HG03378 (cell line): Measurements from ENCODE around the gene TXNRD1.

Source experiments
- ATAC-seq: cut with Tn5 transposase; IDR thresholded peaks from one replicate; pipeline ENCODE4 v1.9.1; 2021; ENCODE audit warnings: mild to moderate bottlenecking, moderate library complexity; ENCODE audit not compliant: unreplicated experiment

TXNRD1 gene

DNA sequence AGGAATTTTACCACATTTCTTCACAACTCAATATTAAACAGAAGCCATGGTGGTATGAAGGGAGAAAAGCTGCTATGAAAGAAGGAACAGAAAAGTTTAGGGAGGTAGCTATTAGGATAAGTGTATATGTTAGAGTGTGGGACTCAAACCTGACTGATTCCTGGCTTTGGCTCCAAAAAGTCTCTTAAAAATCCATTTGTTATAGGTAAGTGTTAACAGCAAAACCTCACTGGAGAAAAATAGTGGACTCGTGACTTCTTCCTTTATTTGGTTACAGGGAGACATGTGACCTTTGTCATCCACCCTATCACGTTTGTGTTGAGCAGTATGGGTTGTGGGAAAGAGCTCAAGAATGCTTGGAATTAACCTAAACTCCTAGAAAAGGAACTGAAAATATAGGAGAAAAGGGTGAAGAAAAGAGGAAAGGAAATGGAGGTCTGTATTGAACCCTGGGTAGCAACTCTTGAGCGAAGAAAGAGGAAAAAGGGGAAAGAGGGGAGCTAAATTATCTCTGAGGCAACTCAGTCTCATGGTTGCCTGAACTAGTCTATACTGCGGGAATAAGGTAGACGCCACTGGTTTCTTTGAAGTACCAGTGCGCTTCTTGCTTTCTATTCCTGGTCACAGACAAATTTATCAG is 84.4 kb downstream of the TXNRD1 start:
- no peak for ATAC-seq

DNA sequence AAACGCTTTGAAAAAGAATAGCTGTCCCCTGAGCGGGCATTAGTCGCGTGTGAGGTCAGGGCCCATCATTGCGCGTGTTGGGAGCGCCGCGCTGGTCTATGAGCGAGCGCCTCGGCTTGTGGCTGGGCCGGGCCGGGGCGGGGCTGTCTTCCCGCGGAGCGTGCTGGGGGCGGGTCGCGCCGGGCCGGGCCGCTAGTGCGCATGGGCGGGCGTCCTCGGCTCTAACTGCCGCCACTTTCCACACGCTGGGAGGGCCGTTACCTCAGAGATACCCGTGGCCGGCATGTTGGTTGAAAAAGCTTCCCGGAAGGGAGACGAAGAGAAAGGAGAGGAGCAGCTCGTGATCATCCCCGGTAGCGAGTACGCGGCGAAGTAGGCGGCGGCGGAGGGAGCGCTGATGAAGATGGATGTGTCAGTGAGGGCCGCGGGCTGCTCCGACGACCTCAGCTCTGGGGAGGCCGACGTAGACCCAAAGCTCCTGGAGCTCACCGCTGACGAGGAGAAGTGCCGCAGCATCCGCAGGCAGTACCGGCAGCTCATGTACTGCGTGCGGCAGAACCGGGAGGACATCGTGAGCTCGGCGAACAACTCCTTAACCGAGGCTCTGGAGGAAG is 88.1 kb downstream of the TXNRD1 start, which contains the start of gene EID3:
TSS of gene EID3 (plus strand) at position 202 of the 614 bp plus-strand sequence. CDS start at position 398, 196 bp downstream.
- peak; percentile 67 for ATAC-seq

DNA sequence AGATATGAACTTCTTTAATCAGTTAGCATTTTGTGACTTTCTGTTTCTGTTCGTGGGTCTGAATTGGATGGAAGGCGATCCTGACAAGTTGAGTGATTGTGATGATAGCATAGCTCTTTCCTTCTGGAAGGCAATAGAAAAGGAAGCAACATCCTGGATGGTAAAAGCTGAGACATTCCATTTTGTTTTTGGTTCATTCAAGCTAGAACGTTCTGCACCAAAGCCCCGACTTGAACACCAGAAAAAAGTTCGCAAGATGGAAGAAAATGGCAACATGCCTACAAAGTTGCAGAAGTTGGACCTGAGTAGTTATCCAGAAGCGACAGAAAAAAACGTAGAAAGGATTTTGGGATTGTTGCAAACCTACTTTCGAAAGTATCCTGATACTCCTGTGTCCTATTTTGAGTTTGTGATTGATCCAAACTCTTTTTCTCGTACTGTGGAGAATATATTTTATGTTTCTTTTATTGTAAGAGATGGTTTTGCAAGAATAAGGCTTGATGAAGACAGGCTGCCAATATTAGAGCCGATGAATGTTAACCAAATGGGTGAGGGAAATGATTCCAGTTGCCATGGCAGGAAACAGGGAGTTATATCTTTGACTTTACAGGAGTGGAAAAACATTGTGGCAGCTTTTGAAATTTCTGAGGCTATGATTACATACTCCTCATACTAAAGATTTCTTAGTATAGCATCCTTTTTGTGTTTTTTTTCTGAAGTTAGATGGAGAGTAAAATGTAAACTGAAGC is 88.9 kb downstream of the TXNRD1 start:
- ATAC-seq = no peak

DNA sequence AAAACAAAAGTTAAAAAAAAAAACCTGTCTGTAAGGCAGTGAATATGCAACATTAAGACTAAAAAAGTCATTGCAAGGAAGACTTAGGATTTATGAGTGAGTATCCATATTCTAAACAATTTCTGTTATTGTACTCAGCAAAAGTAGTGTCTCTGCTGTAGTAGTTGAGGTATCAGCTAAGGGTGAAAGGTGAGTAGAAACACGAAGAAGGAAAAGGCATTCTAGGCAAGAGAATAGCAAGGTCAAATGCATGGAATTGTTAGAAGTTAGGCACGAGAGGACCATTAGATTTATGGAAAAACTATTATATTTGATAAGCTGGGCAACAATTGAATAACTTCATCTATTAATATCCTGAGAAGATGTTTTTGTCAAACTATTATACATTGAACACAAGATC is 89.8 kb downstream of the TXNRD1 start:
- ATAC-seq = no peak

DNA sequence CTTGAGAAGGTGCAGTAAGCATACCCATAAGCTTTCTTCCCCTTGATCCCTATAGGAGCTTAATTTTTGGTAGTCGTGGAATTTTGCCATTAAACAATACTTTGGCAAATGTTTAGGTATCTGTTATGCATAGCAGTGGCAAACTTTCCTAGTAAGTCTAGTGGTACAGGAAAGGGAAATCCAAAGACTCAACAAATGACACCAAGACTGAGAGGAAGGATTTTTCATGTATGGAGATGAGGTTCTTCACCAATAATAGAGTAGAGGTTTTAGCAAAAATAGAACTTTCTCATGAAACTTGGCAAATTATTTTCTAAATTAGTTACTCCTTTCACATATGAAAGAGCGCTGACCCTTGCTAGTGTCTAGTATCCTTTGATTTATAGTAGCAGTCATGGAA is 90.8 kb downstream of the TXNRD1 start:
- ATAC-seq = no peak

DNA sequence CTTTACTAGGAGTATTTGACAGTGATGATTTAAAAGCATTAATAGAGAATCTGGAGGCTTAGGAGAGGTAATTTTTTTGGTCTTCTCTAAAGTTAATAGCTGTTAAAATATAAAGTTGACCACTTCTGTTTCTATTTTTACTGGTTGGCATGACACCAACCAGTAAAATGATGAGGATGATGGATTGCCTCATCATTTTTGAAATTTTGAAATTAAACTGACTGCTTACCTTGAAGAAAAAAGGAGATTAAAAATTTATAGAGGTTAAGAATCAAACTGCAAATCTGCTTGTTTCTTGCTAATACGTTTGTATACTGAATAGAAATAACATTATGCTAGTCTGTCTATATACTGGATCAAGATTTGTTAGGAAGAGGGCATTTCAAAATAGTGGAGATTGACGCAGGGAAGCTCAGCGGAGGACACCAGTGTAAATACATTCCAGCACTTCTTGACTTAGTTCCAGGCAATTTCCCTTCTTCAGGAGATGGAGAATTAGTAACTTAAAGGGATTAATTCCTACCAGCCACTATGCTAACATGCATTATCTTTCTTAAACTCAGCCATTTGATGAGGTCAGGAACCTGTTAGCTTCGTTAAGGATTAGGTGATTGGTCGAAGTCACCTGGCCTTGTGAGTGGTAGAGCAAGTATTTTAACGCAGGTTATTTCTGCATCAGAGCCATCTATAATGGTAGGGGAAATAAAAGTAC is 91.5 kb downstream of the TXNRD1 start:
- no peak for ATAC-seq

DNA sequence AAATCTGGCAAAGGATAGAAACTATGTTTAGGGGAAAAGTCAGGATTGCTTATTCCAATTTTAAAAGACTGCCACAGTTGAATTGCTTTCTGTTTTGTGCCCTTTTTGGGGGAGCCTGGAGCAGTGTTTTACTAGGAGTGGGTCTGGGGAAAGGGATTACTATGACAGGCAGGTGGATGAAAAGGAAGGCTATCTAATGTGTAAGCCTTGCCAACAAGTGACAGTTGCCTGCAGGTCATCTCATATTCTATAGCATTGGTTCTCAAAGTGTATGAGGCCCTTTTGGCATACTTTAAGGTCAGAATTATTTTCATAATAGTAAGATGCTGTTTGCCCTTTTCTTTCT is 92.0 kb downstream of the TXNRD1 start:
- ATAC-seq = no peak

DNA sequence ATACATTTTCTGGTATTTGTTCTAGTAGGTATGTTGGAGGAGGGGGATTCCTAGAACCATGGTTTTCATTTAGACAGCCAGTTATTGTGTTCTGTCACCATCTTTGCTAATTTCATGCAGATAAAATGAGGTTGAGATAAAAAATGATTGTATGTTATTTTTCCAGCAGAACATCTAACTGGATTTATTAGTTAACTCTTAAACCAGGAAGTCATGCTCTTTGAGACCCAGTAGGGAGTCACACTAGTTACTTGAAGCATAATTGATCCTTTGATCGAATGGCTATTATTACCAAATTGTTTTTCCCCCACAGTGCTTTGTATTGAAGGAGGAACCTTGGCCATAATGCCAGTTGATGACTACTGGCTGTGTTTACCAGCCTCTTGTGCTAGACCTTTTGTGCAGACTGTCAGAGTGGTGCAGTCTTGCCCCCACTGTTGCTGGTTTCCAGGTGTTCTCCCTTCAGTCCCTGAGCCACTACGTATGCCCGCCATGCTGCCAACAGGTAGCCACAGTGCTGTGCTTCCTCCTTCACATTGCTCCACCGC is 93.9 kb downstream of the TXNRD1 start:
- ATAC-seq = no peak

DNA sequence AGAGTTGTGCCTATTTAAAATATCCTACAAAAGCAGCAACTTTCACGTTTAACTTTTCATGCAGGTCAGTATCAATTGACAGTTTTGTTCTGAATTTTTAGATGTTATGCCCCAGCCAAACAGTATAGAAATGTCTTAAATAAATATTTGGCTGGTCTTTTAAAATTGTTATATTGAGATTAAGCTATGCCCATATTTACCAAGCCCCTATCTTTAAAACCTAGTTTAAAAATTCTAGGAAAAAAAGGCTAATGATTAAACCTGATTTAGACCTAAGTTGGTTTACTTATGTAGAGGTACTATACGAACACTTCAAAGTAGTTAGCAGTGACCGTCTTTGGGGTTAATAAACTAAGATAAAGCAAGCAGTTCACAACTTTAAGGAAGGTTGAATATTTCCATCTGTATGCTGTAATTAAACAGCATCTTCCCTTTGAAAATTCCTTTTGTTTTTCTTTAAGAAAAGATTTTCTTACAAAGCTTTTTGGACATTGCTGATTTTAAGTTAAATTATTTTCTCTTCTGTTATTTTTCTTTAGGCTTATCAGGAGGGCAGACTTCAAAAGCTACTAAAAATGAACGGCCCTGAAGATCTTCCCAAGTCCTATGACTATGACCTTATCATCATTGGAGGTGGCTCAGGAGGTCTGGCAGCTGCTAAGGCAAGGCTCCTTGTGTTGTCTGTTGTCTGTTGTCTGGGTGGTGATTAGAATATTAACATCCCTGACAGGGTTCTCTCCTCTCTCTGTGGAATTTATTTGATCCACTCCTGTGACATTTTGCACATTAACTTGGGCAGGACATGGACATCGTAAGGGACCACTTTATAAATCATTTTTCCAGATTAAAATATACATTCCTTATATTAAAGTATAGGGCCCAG is 95.4 kb downstream of the TXNRD1 start:
- no peak for ATAC-seq

DNA sequence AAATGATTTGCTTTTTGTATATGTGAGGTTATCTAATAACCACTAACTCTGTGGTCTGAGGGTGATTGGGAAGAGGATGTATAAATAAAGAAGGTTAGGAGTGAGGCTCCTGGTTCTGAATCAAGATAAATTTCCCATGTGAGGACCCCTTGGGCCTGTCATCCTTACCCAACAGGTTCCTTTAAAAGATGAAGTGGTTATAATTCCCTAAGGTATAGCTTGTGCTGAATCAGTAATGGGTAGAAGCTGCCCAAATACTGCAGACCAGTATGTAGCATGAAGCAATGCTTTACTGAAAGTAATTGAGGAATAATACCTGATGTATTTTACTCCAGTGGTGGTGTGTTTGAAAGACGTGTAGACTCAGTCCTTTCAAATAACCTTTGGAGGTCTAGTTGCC is 96.6 kb downstream of the TXNRD1 start:
- ATAC-seq = no peak

DNA sequence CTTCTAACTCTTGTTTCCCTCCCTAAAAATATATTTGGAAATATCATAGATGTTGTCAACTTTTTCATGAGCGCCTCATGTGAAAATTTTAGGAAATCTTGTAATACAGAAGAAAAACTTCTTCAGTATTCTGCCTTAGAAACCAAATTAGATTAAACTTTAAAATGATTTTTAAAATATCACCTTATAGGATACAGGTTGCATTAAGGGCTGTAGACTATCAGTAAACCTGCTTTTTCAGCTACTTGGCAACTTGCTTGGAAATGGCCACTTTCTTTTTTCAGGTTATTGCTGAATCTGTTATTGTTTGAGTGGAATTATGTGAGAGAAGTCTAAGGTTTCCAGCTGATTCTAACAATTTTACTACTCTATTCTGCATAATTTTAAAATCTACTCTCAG is 97.1 kb downstream of the TXNRD1 start:
- ATAC-seq = no peak

DNA sequence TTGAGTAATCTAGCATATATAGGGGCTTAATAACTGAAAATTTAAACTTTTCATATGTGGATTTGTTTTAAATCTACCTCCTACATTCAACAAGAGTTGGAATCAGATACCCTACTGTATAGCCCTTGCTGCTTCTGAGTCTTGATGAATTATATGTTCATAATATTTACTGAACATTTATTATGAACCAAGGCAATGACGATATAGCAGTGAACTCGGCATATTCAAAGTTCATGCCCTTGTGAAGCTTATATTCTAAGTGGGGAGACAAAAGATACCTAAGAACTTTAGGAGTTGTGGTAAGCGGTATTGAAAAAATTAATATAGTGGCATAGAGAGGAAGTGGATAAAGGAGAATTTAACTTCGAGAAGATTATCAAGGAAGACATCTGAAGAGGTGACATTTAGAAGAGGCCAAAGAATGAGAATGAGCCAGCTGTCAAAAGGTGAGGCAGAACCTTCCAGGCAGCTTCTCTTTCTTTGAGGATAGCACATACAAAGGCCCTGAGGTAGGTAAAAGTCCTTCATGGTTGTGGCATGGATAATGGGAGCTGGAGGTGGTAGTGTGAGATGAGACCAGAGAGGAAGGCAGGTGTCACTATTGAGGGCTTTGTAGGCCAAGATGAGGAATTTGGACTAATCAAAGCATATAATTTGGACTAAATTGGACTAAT is 98.1 kb downstream of the TXNRD1 start:
- no peak for ATAC-seq

DNA sequence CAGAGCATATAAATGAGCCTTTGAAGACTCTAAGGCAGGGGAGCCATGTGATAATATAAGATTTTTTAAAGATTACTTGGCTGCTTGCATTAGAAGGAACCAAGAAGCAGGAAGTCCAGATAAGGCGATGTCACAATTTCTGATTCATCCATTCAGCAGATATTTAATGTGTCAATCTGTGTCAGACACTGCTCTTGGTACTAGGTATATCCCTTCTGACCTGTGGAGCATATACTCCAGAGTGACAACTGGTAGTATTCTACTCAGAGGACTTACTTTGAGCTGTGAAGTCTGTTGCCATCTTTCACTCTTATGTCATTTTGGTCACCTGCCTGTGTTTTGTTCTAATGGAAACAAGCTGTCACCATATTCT is 98.6 kb downstream of the TXNRD1 start:
- ATAC-seq = no peak

DNA sequence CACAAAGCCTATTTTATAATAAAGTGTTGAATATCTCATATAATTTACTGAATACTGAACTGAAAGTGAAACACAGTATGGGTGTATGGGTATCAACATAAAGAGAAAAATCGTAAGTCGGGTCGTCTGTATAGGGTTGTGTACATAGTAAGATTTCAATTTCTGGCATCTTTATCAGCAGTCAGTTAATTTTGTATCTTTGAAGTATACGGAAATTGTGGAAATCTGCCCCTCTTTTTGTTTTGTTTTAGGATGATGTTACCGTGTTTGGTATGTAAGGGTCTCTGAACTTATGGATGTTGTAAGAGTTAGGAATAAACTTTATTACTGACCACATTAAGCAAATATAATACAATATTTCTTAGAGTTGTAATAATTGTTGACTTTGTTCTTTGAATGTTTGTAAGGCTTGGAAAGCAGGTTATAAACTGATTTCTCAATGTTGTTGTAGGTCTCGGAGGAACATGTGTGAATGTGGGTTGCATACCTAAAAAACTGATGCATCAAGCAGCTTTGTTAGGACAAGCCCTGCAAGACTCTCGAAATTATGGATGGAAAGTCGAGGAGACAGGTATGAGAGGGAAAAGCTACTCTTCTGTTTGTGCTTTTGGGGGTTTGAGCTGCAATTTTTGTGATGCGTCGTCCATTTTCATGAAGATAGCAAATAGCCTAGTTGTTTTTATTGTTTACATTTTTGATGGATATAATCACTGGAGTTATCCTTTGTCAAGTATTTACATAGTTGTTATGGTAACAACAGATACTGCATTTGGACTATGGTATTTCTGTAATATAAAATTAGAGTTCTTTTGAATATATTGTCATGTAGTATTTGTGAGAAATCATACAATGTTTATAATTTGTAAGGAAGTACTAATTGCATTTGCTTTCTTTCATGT is 100.0 kb downstream of the TXNRD1 start:
- ATAC-seq = no peak

DNA sequence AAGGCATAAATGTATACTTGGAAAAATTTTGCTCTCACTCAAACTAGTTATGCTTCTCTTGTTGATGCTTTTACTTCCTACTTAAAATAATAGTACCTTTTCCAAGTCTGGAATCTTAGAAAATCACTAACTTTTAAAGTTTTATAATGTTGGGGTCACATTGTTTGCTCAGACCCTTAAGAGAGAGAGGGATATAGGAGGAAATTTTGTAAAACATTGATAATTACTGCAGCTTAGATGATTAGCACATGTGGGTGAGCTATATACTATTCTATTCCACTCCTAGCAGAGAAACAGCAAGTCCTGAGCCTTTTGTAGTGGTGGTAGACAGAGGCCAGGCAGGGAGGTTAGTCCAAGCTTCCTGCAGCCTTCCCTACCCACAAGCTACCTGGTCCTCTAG is 101.4 kb downstream of the TXNRD1 start:
- ATAC-seq = no peak

DNA sequence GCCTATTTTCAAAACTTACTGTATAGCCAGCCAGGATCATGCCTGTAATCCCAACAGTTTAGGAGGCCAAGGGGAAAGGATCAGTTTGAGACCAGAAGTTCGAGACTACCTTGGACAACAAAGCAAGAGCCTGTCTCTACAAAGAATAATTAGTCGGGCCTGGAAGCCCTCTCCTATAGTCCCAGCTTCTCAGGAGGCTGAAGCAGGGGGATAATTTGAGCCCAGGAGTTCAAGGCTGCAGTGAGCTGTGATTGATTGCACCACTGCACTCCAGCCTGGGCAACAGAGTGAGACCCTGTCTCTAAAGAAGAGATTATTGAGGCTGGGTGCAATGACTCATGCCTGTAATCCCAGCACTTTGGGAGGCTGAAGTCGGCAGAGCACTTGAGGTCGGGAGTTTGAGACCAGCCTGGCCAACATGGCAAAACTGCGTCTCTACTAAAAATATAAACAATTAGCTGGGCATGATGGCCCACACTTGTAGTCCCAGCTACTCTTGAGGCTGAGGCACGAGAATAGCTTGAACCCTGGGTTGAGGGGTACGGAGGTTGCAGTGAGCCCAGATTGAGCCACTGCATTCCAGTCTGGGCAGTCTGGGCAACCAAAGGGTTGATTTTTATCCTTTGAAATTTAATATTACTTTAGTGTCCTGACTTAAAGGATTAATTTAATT is 102.1 kb downstream of the TXNRD1 start:
- no peak for ATAC-seq

DNA sequence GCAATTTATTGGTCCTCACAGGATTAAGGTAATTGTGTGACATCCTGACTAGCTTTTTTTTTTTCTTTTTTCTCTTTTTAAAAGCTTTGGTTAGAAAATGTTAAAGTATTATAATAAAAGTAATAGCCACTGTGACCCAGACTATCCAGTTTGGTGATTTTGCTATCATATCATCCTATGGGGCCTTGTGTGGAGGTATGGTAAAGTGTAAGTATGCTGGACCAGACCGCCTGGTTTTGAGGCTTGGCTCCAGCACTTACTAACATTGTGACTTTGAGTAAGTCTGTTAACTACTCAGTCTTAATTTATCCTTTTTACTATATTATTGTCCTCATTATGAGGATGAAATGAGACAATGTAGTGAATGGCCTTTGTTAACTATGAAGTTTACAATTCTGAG is 103.4 kb downstream of the TXNRD1 start:
- ATAC-seq = no peak

DNA sequence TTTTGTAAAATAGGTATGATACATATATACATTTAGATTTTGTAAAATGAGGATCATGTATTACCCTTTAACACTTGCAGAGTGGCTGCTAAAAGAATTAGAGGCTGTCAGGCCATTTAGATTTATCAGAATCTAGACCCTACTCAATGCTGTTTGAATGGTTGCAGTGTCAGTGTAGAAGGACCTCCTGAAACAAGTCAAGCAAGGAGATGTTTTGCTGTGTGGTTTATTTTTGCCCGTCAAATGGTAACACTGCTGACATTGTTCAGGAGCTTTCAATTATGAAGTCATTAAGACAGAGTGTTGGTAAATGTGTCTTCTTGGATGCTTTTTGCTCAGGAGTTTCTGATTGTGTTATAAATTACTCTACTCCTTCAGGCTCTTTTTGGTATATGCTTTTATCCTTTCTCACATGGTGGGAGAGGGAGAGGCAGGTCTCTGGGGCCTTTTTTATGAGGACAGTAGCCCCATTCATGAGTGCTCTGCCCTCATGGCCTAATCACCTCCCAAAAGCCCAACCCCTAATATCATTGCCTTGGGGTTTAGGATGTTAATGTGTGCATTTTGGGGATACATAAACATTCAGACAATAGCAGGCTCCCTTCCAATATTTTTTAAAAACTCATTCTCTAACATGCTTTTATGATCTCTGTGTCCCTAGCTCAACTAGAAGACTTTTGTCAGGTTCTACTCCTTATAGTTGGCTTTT is 104.5 kb downstream of the TXNRD1 start:
- no peak for ATAC-seq
